Measurements from ENCODE around the gene EIF5A. TPM values are rescaled to one million over a fixed set of nuclear protein-coding genes. Genes with fewer than 3 reads are reported as not detected.

The EIF5A gene
- total and polyA plus RNA-seq, 9 donors = 175 to 372 (median 321) TPM

GRCh38 chr17:7283471-7284216, 23.8 kb upstream of the EIF5A start:
- Histone ChIP-seq H3K36me3 (ENCODE audit: control insufficient read depth, insufficient read depth, low read length) (peaks cover 28% of the 10 kb centered on the region), H3K27me3 (ENCODE audit: control insufficient read depth, insufficient read depth, low read length) (peaks cover 39% of the 10 kb centered on the region), H3K9me3 (replicated peaks; ENCODE audit: control insufficient read depth, low read depth, low read length) (no peaks in the 10 kb centered on the region), H3K27ac (ENCODE audit: low read length) (no peak overlapping the region), H3K4me1 (ENCODE audit: control insufficient read depth, insufficient read depth, low read length) (peaks cover 30% of the 10 kb centered on the region), H3K4me3 (ENCODE audit: low read length) (no peak overlapping the region)
- no peak for DNase-seq
- 80% methylated on average over 8 of the region's 18 CpGs for WGBS (ENCODE audit: insufficient coverage)

DNA sequence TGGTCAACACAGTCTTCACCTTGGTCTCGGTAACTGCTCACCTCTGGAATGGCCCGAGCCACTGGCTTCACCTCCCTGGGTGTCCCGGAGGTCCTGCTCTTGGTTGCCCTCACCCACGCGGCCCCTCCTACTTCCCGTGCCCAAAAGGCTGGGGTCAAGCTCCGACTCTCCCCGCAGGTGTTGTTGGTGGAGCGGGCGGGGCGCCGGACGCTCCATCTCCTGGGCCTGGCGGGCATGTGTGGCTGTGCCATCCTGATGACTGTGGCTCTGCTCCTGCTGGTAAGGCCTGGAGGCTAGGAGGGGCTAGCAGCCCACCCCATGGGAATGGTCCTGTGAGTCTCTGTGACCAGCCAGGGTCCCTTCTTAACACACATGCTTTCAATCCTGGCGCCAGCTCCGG, 22.5 kb upstream of the EIF5A start:
- Histone ChIP-seq H3K4me1 (ENCODE audit: control insufficient read depth, insufficient read depth, low read length) (peaks cover 30% of the 10 kb centered on the region), H3K27me3 (ENCODE audit: control insufficient read depth, insufficient read depth, low read length) (peaks cover 45% of the 10 kb centered on the region), H3K4me3 (ENCODE audit: low read length) (no peak overlapping the region), H3K9me3 (replicated peaks; ENCODE audit: control insufficient read depth, low read depth, low read length) (no peaks in the 10 kb centered on the region), H3K27ac (ENCODE audit: low read length) (no peak overlapping the region), H3K36me3 (ENCODE audit: control insufficient read depth, insufficient read depth, low read length) (peaks cover 28% of the 10 kb centered on the region)
- 92% methylated on average over 14 of the region's 16 CpGs for WGBS (ENCODE audit: insufficient coverage)
- no peak for DNase-seq

DNA sequence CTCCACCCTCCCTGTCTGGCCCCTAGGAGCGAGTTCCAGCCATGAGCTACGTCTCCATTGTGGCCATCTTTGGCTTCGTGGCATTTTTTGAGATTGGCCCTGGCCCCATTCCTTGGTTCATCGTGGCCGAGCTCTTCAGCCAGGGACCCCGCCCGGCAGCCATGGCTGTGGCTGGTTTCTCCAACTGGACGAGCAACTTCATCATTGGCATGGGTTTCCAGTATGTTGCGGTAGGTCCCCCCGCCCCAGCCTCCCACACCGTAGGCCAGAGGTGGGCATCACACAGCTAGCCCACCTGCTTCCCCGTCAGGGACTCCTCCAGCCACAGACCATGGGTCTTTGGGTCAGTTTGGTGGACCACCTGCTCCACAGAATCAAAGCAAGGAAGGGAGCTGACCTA, 21.7 kb upstream of the EIF5A start:
- no peaks in the 10 kb centered on the region for H3K9me3 ChIP-seq (replicated peaks; ENCODE audit: control insufficient read depth, low read depth, low read length)
- peaks cover 28% of the 10 kb centered on the region for H3K36me3 ChIP-seq (ENCODE audit: control insufficient read depth, insufficient read depth, low read length)
- 83% methylated on average over 9 of the region's 12 CpGs for WGBS (ENCODE audit: insufficient coverage)
- peaks cover 29% of the 10 kb centered on the region for H3K4me1 ChIP-seq (ENCODE audit: control insufficient read depth, insufficient read depth, low read length)
- H3K4me3 ChIP-seq (ENCODE audit: low read length) = no peak overlapping the region
- H3K27me3 ChIP-seq (ENCODE audit: control insufficient read depth, insufficient read depth, low read length) = peaks cover 52% of the 10 kb centered on the region
- H3K27ac ChIP-seq (ENCODE audit: low read length) = no peak overlapping the region
- no peak for DNase-seq

- no peak for DNase-seq
- Histone ChIP-seq H3K36me3 (ENCODE audit: control insufficient read depth, insufficient read depth, low read length) (peaks cover 18% of the 10 kb centered on the region), H3K9me3 (replicated peaks; ENCODE audit: control insufficient read depth, low read depth, low read length) (no peaks in the 10 kb centered on the region), H3K27me3 (ENCODE audit: control insufficient read depth, insufficient read depth, low read length) (peaks cover 56% of the 10 kb centered on the region), H3K4me1 (ENCODE audit: control insufficient read depth, insufficient read depth, low read length) (peaks cover 28% of the 10 kb centered on the region), H3K27ac (ENCODE audit: low read length) (no peak overlapping the region), H3K4me3 (ENCODE audit: low read length) (no peak overlapping the region)
- WGBS (ENCODE audit: insufficient coverage) = 80% methylated on average over 15 of the region's 18 CpGs
Observed at GRCh38 chr17:7289256-7290032, 18.0 kb upstream of the EIF5A start.

- WGBS (ENCODE audit: insufficient coverage) = 95% methylated on average over 9 of the region's 19 CpGs
- peaks cover 33% of the 10 kb centered on the region for H3K4me1 ChIP-seq (ENCODE audit: control insufficient read depth, insufficient read depth, low read length)
Observed at GRCh38 chr17:7290166-7290565, 17.3 kb upstream of the EIF5A start.

GRCh38 chr17:7290685-7291084, 16.7 kb upstream of the EIF5A start:
- no peaks in the 10 kb centered on the region for H3K9me3 ChIP-seq (replicated peaks; ENCODE audit: control insufficient read depth, low read depth, low read length)
- H3K4me1 ChIP-seq (ENCODE audit: control insufficient read depth, insufficient read depth, low read length) = peaks cover 36% of the 10 kb centered on the region
- peaks cover 6% of the 10 kb centered on the region for H3K36me3 ChIP-seq (ENCODE audit: control insufficient read depth, insufficient read depth, low read length)
- DNase-seq = no peak
- 64% methylated on average over 9 of the region's 11 CpGs for WGBS (ENCODE audit: insufficient coverage)
- peaks cover 67% of the 10 kb centered on the region for H3K27me3 ChIP-seq (ENCODE audit: control insufficient read depth, insufficient read depth, low read length)
- no peak overlapping the region for H3K27ac ChIP-seq (ENCODE audit: low read length)
- no peak overlapping the region for H3K4me3 ChIP-seq (ENCODE audit: low read length)

More at GRCh38 chr17:7290166-7290565, 17.3 kb upstream of the EIF5A start:
- Histone ChIP-seq H3K36me3 (ENCODE audit: control insufficient read depth, insufficient read depth, low read length) (peaks cover 11% of the 10 kb centered on the region), H3K27me3 (ENCODE audit: control insufficient read depth, insufficient read depth, low read length) (peaks cover 62% of the 10 kb centered on the region), H3K9me3 (replicated peaks; ENCODE audit: control insufficient read depth, low read depth, low read length) (no peaks in the 10 kb centered on the region), H3K27ac (ENCODE audit: low read length) (no peak overlapping the region), H3K4me3 (ENCODE audit: low read length) (no peak overlapping the region)
- no peak for DNase-seq

DNA sequence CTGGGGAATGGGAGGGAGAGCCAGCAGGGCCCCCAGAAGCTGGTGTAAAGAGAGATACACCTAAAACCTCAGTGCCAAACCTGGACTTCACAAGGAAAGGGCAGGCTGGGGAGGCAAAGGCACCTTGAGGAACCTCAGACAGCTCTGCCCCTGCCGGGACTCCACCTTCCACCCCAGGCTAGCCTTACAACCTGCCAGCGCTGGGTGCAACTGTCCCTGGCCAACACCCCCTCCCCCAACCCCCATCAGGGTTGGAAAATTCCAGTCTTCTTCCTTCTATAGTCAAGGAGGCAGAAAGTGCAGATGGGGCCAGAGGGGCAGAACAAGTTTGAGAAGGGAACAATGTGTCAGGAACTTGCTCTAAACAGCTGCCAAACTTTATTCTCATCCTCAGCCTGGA, 15.2 kb upstream of the EIF5A start:
- Histone ChIP-seq H3K4me3 (ENCODE audit: low read length) (no peak overlapping the region), H3K4me1 (ENCODE audit: control insufficient read depth, insufficient read depth, low read length) (peaks cover 46% of the 10 kb centered on the region), H3K9me3 (replicated peaks; ENCODE audit: control insufficient read depth, low read depth, low read length) (no peaks in the 10 kb centered on the region), H3K27me3 (ENCODE audit: control insufficient read depth, insufficient read depth, low read length) (peaks cover 76% of the 10 kb centered on the region), H3K27ac (ENCODE audit: low read length) (no peak overlapping the region), H3K36me3 (ENCODE audit: control insufficient read depth, insufficient read depth, low read length) (no peaks in the 10 kb centered on the region)
- no CpG with 5 or more reads among the region's 2 CpGs for WGBS (ENCODE audit: insufficient coverage)
- no peak for DNase-seq

- Histone ChIP-seq H3K4me1 (ENCODE audit: control insufficient read depth, insufficient read depth, low read length) (peaks cover 44% of the 10 kb centered on the region), H3K27me3 (ENCODE audit: control insufficient read depth, insufficient read depth, low read length) (peaks cover 77% of the 10 kb centered on the region), H3K4me3 (ENCODE audit: low read length) (no peak overlapping the region), H3K27ac (ENCODE audit: low read length) (peak overlapping the region; percentile 65), H3K9me3 (replicated peaks; ENCODE audit: control insufficient read depth, low read depth, low read length) (no peaks in the 10 kb centered on the region), H3K36me3 (ENCODE audit: control insufficient read depth, insufficient read depth, low read length) (no peaks in the 10 kb centered on the region)
- WGBS (ENCODE audit: insufficient coverage) = no CpG with 5 or more reads among the region's 6 CpGs
- peak; percentile 36 for DNase-seq
Observed at GRCh38 chr17:7292729-7293128, 14.7 kb upstream of the EIF5A start.

DNA sequence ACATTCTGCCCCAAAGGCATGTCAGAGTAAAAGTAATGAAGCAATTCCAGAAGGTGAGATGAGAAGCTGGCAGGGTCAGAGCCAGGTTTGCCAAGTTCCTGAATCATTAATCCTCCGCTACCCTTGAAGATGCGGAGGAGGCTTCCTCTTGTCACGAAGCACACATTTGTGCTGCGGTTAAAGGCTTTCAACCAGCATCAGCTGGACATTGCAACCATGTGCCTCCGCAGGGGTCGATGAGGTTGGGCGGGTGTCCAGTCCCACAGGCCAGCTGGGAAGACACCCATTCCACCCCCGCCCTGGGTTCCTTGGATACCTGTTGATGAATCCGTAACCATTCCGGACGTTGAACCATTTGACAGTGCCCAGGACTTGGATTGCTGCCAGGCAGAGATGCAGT, 14.3 kb upstream of the EIF5A start:
- WGBS (ENCODE audit: insufficient coverage) = 84% methylated on average over 7 of the region's 11 CpGs
- Histone ChIP-seq H3K4me3 (ENCODE audit: low read length) (no peak overlapping the region), H3K9me3 (replicated peaks; ENCODE audit: control insufficient read depth, low read depth, low read length) (no peaks in the 10 kb centered on the region), H3K27me3 (ENCODE audit: control insufficient read depth, insufficient read depth, low read length) (peaks cover 79% of the 10 kb centered on the region), H3K4me1 (ENCODE audit: control insufficient read depth, insufficient read depth, low read length) (peaks cover 44% of the 10 kb centered on the region), H3K27ac (ENCODE audit: low read length) (peak overlapping the region; percentile 65), H3K36me3 (ENCODE audit: control insufficient read depth, insufficient read depth, low read length) (no peaks in the 10 kb centered on the region)
- no peak for DNase-seq

DNA sequence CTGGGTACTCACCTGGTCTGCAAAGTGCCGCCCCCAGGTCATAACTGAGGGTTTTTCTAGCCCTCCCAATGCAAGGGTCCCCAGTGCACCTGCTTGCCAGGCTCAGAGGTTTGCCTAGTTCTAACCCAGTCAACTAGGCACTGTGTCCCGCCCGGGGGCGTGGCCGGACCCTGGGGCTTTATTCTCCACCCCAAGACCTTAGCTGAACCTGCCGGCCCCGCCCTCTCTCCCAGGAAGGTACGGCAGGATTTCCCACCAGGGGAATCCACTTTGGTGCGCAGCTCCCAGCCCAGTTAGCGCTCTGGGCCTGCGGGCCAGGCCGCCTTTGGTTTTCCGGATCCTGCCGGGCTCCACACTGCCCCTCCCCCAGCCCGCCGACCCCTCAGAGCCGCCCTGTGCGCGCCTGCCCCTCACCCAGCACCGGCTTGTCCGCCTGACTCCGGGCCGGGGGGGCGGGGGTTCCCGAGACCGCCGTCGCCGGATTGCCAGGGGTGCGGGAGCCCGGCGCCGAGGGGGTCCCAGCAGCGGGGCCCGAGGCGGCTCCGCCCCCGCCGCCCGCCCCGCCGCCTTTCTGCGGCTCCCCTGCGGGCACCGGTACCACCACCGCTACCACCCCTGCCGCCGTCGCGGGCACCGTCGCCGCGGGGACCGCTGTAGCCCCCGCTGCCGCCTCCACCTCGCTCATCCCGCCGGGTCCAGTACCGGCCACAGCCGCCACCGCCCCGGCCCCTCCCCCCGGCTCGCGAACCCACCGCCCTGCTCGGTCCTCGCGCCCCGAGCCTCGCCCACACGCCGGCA, 13.4 kb upstream of the EIF5A start:
- no peak for DNase-seq
- H3K27ac ChIP-seq (ENCODE audit: low read length) = no peak overlapping the region
- H3K4me1 ChIP-seq (ENCODE audit: control insufficient read depth, insufficient read depth, low read length) = peaks cover 44% of the 10 kb centered on the region
- peaks cover 77% of the 10 kb centered on the region for H3K27me3 ChIP-seq (ENCODE audit: control insufficient read depth, insufficient read depth, low read length)
- no peaks in the 10 kb centered on the region for H3K36me3 ChIP-seq (ENCODE audit: control insufficient read depth, insufficient read depth, low read length)
- H3K4me3 ChIP-seq (ENCODE audit: low read length) = no peak overlapping the region
- WGBS (ENCODE audit: insufficient coverage) = 2% methylated on average over 75 of the region's 75 CpGs
- no peaks in the 10 kb centered on the region for H3K9me3 ChIP-seq (replicated peaks; ENCODE audit: control insufficient read depth, low read depth, low read length)

Data from muscle of leg (tissue), 11 donors.